Measurements from ENCODE around the gene PCSK1.
"Not testable (repeated sequence)": the region's sequence is repeated elsewhere in the genome, so short reads cannot be mapped to it uniquely, and the experiment has no call there.

The PCSK1 gene

GRCh38 chr5:96379896-96380295 is 53.2 kb downstream of the PCSK1 start:
- intact Hi-C loops (cut with DNase I), result no loop called here
- no peak for DNase-seq

- DNase-seq, result no peak
- intact Hi-C loops (cut with DNase I), result no loop called here
Observed at GRCh38 chr5:96377597-96377996, 55.5 kb downstream of the PCSK1 start.

GRCh38 chr5:96377167-96377566 is 55.9 kb downstream of the PCSK1 start:
- DNase-seq, result no peak
- intact Hi-C loops (cut with DNase I), result no loop called here

GRCh38 chr5:96374653-96375052 is 58.4 kb downstream of the PCSK1 start:
- intact Hi-C loops (cut with DNase I), result no loop called here

GRCh38 chr5:96373381-96373733 is 59.7 kb downstream of the PCSK1 start:
- no peak for DNase-seq
- intact Hi-C loops (cut with DNase I), result no loop called here

More at GRCh38 chr5:96374653-96375052, 58.4 kb downstream of the PCSK1 start:
- no peak for DNase-seq

- intact Hi-C loops (cut with DNase I), result no loop called here
- no peak for DNase-seq
Observed at GRCh38 chr5:96372726-96373380, 60.2 kb downstream of the PCSK1 start.

- intact Hi-C loops (cut with DNase I), result no loop called here
- no peak for DNase-seq
Observed at GRCh38 chr5:96370976-96371375, 62.1 kb downstream of the PCSK1 start.

- intact Hi-C loops (cut with DNase I), result not testable (repeated sequence)
Observed at GRCh38 chr5:96367337-96367736, 65.7 kb downstream of the PCSK1 start.

GRCh38 chr5:96354237-96354636 is 78.8 kb downstream of the PCSK1 start:
- no peak for DNase-seq
- intact Hi-C loops (cut with DNase I), result no loop called here

More at GRCh38 chr5:96367337-96367736, 65.7 kb downstream of the PCSK1 start:
- not testable (repeated sequence) for DNase-seq

GRCh38 chr5:96353220-96353619 is 79.8 kb downstream of the PCSK1 start:
- DNase-seq, result no peak
- intact Hi-C loops (cut with DNase I), result no loop called here

GRCh38 chr5:96350678-96351077 is 82.4 kb downstream of the PCSK1 start:
- intact Hi-C loops (cut with DNase I), result no loop called here
- no peak for DNase-seq

- DNase-seq, result no peak
- intact Hi-C loops (cut with DNase I), result loop anchor here (5.0 kb wide), 1 partner anchor 249 kb away; no protein-coding TSS in a partner anchor
Observed at GRCh38 chr5:96348536-96348935, 84.5 kb downstream of the PCSK1 start.

- no peak for DNase-seq
- intact Hi-C loops (cut with DNase I), result loop anchor here (5.0 kb wide), 1 partner anchor 250 kb away; no protein-coding TSS in a partner anchor
Observed at GRCh38 chr5:96347502-96348292, 85.4 kb downstream of the PCSK1 start.

- DNase-seq, result peak in 13 of 42 donors; percentile 19 to 74 (median 49)
- intact Hi-C loops (cut with DNase I), result loop anchor here (5.0 kb wide), 1 partner anchor 252 kb away; no protein-coding TSS in a partner anchor
Observed at GRCh38 chr5:96344678-96345577, 88.1 kb downstream of the PCSK1 start.

GRCh38 chr5:96343094-96343493 is 90.0 kb downstream of the PCSK1 start:
- no peak for DNase-seq
- intact Hi-C loops (cut with DNase I), result no loop called here

- DNase-seq, result no peak
- intact Hi-C loops (cut with DNase I), result no loop called here
Observed at GRCh38 chr5:96342581-96342980, 90.5 kb downstream of the PCSK1 start.

All from head of caudate nucleus (tissue), 42 donors.